ENCODE data around the gene MTG2.
A peak's percentile ranks its signal among the peaks of the same experiment; 100 is the strongest.

The MTG2 gene

DNA sequence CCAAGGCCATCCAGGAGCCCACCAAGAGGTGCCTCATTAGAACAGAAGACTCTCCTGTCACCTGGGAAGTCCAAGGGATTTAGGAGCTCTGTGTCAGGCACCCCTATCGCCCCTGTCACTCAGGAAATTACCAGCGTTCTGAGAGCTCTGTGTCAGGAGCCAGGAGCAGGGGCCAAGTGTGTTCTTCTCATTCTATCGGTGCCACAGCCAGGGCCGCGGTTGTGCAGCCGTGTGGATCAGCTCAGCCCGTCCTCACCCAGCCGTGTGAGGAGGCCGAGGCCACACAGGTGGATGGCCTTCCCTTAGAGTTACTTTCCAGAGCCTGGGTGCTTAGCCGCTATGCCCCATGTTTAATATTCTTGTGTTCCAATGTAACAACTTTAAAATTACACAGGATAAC lies 9.8 kb downstream of the MTG2 start:
- H3K36me3 ChIP-seq: peaks cover 33% of the 10 kb centered on the region
- H3K27me3 ChIP-seq: no peaks in the 10 kb centered on the region
- H3K27ac ChIP-seq: peak overlapping the region; percentile 57
- H3K9me3 ChIP-seq: no peaks in the 10 kb centered on the region
- peak overlapping the region; percentile 40; the same call in 1 of the 2 replicates for H3K9ac ChIP-seq
- H3K4me1 ChIP-seq: peaks cover 74% of the 10 kb centered on the region
- no peak overlapping the region for H3K4me3 ChIP-seq
- TF ChIP-seq Cebpa-rat (IDR thresholded peaks at IDR 0.05): no peak
- H4K20me1 ChIP-seq: peaks cover 86% of the 10 kb centered on the region
- peak overlapping the region; percentile 78 for H3K4me2 ChIP-seq

DNA sequence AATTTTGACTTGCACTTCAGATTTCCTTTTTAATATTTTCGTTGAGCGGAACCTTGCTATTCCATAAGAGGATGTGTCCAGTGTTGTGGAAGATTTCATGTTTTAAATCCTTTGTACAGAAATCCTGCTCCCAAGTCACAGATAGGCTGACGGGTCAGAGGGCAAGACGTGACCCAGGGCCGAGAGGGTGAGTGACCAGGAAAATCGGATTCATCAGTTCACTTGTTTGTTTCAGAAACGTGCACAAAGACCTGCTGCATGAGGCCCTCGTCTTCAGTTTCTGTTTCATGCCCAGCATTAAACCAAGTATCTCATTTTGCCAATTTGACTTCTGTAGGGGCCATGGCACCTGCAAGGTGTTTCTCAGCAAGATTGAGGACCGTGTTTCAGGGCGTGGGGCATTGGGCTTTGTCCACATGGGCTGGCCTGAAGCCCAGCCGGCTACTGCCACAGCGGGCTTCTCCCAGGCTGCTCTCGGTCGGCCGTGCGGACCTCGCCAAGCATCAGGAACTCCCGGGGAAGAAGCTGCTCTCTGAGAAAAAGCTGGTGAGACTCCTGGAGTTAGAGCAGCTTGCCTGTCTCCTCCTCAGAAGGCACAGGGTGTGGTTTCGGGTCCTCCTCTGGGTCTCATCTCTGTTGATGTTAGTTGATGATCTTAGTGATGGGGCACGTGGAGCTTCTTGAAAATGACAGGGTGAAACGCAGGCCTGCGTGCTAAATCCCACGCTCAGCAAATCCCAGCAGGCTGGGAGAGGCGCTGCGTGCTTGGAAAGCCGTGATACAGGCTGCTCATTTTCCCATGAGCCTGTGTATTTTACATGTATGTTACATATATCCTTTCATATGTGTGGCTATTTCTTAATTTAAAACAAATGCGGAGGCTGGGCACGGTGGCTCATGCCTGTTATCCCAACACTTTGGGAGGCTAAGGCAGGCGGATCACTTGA lies 10.5 kb downstream of the MTG2 start:
- peaks cover 79% of the 10 kb centered on the region for H4K20me1 ChIP-seq
- peaks cover 81% of the 10 kb centered on the region for H3K4me1 ChIP-seq
- no peaks in the 10 kb centered on the region for H3K9me3 ChIP-seq
- no peak overlapping the region for H3K4me3 ChIP-seq
- no peak for TF ChIP-seq Cebpa-rat (IDR thresholded peaks at IDR 0.05)
- peak overlapping the region; percentile 78 for H3K4me2 ChIP-seq
- H3K27me3 ChIP-seq: no peaks in the 10 kb centered on the region
- H3K9ac ChIP-seq: no peak overlapping the region
- H3K27ac ChIP-seq: 0 out of 2 replicates have a peak overlapping the region, but pooled peaks have one; percentile 10
- peaks cover 40% of the 10 kb centered on the region for H3K36me3 ChIP-seq

DNA sequence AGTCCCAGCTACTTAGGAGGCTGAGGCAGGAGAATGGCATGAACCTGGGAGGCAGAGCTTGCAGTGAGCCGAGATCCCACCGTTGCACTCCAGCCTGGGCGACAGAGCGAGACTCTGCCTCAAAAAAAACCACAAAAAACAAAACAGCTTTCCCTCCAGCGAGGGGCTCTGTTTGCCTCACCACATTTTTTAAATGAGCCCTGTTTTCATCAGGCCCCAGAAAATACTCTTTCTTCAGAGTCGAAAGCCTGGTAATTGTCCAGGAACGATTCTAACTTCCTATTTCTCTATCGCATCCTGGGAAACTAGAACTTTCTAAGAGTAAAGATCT lies 12.2 kb downstream of the MTG2 start:
- Histone ChIP-seq H3K27ac (peak overlapping the region; percentile 42; the same call in 1 of the 2 replicates), H3K9ac (peak overlapping the region; percentile 36; the same call in 1 of the 2 replicates), H3K9me3 (no peaks in the 10 kb centered on the region), H4K20me1 (peaks cover 63% of the 10 kb centered on the region), H3K36me3 (peaks cover 40% of the 10 kb centered on the region), H3K4me2 (peak overlapping the region; percentile 78), H3K4me1 (peaks cover 92% of the 10 kb centered on the region), H3K4me3 (no peak overlapping the region), H3K27me3 (no peaks in the 10 kb centered on the region)
- no peak for TF ChIP-seq Cebpa-rat (IDR thresholded peaks at IDR 0.05)

DNA sequence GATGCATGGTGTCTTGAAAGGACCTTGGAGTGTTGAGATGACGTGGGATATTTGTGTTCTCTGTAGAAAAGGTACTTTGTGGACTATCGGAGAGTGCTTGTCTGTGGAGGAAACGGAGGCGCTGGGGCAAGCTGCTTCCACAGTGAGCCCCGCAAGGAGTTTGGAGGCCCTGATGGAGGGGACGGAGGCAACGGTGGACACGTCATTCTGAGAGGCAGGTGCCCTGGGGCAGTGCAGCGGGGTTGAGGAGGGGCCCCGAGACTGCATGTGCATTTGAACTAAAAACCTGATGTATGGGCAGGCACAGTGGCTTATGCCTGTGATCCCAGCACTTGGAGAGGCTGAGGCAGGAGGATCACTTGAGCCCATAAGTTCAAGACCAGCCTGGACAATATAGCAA lies 12.9 kb downstream of the MTG2 start:
- no peaks in the 10 kb centered on the region for H3K9me3 ChIP-seq
- H3K27me3 ChIP-seq: no peaks in the 10 kb centered on the region
- peak overlapping the region; percentile 42; the same call in 1 of the 2 replicates for H3K27ac ChIP-seq
- no peak overlapping the region for H3K4me3 ChIP-seq
- peaks cover 58% of the 10 kb centered on the region for H4K20me1 ChIP-seq
- H3K36me3 ChIP-seq: peaks cover 40% of the 10 kb centered on the region
- H3K4me1 ChIP-seq: peaks cover 94% of the 10 kb centered on the region
- H3K9ac ChIP-seq: peak overlapping the region; percentile 36; the same call in 1 of the 2 replicates
- TF ChIP-seq Cebpa-rat (IDR thresholded peaks at IDR 0.05): no peak
- H3K4me2 ChIP-seq: peak overlapping the region; percentile 78

DNA sequence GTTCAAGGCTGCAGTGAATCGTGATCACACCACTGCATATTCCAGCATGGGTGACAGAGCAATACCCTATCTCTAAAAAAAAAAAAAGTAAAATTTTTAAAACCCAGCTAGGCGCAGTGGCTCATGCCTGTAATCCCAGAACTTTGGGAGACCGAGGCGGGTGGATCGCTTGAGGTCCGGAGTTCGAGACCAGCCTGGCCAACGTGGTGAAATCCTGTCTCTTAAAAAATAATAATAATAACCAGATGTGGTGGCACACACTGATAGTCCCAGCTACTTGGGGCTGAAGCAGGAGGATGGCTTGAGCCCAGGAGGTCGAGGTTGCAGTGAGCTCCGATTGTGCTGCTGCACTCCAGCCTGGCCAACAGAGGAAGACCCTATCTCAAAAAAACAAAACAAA lies 13.5 kb downstream of the MTG2 start:
- peak overlapping the region; percentile 36; the same call in 1 of the 2 replicates for H3K9ac ChIP-seq
- H3K4me2 ChIP-seq: peak overlapping the region; percentile 78
- no peak overlapping the region for H3K27ac ChIP-seq
- TF ChIP-seq Cebpa-rat (IDR thresholded peaks at IDR 0.05): no peak
- H3K27me3 ChIP-seq: no peaks in the 10 kb centered on the region
- H3K4me1 ChIP-seq: peaks cover 94% of the 10 kb centered on the region
- no peaks in the 10 kb centered on the region for H3K9me3 ChIP-seq
- H3K36me3 ChIP-seq: peaks cover 42% of the 10 kb centered on the region
- H3K4me3 ChIP-seq: no peak overlapping the region
- H4K20me1 ChIP-seq: peaks cover 58% of the 10 kb centered on the region

GRCh38 chr20:62197311-62197710 lies 14.5 kb downstream of the MTG2 start:
- Histone ChIP-seq H3K4me3 (no peak overlapping the region), H3K27me3 (no peaks in the 10 kb centered on the region), H3K9ac (no peak overlapping the region), H3K4me1 (peaks cover 93% of the 10 kb centered on the region), H4K20me1 (peaks cover 58% of the 10 kb centered on the region), H3K27ac (no peak overlapping the region), H3K9me3 (no peaks in the 10 kb centered on the region), H3K4me2 (peak overlapping the region; percentile 44), H3K36me3 (peaks cover 42% of the 10 kb centered on the region)
- no peak for TF ChIP-seq Cebpa-rat (IDR thresholded peaks at IDR 0.05)

DNA sequence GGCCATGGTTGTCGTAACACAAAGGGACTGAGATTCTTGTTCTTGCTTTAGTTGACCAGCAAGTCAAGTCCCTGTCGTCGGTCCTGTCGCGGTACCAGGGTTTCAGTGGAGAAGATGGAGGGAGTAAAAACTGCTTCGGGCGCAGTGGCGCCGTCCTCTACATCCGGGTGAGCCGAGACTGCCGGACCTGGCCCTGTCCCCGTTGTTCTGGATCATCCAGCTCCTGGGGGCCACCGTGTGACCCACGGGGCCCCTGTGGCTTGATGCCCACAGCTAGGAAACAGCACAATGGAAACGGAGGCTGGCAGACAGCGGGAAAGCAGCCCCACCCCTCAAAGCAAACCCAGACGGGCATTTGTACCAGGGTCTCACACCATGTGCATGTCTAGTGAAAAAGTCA lies 15.0 kb downstream of the MTG2 start:
- H3K4me3 ChIP-seq: no peak overlapping the region
- H3K9me3 ChIP-seq: no peaks in the 10 kb centered on the region
- H3K36me3 ChIP-seq: peaks cover 42% of the 10 kb centered on the region
- TF ChIP-seq Cebpa-rat (IDR thresholded peaks at IDR 0.05): no peak
- 0 out of 2 replicates have a peak overlapping the region, but pooled peaks have one; percentile 11 for H3K27ac ChIP-seq
- no peaks in the 10 kb centered on the region for H3K27me3 ChIP-seq
- H3K4me2 ChIP-seq: peak overlapping the region; percentile 44
- no peak overlapping the region; the same call in 1 of the 2 replicates for H3K9ac ChIP-seq
- H3K4me1 ChIP-seq: peaks cover 93% of the 10 kb centered on the region
- peaks cover 58% of the 10 kb centered on the region for H4K20me1 ChIP-seq

GRCh38 chr20:62198496-62198895 lies 15.7 kb downstream of the MTG2 start:
- Histone ChIP-seq H4K20me1 (peaks cover 56% of the 10 kb centered on the region), H3K27me3 (no peaks in the 10 kb centered on the region), H3K4me1 (peaks cover 93% of the 10 kb centered on the region), H3K27ac (0 out of 2 replicates have a peak overlapping the region, but pooled peaks have one; percentile 11), H3K9ac (no peak overlapping the region), H3K4me3 (no peak overlapping the region), H3K36me3 (peaks cover 37% of the 10 kb centered on the region), H3K9me3 (no peaks in the 10 kb centered on the region), H3K4me2 (peak overlapping the region; percentile 44; the same call in 1 of the 2 replicates)
- no peak for TF ChIP-seq Cebpa-rat (IDR thresholded peaks at IDR 0.05)

- H3K27ac ChIP-seq: no peak overlapping the region
Observed at GRCh38 chr20:62198931-62199330, 16.1 kb downstream of the MTG2 start.

More at GRCh38 chr20:62198931-62199330, 16.1 kb downstream of the MTG2 start:
- no peaks in the 10 kb centered on the region for H3K27me3 ChIP-seq
- H3K4me3 ChIP-seq: no peak overlapping the region
- H3K4me1 ChIP-seq: peaks cover 93% of the 10 kb centered on the region
- H3K9ac ChIP-seq: no peak overlapping the region
- H4K20me1 ChIP-seq: peaks cover 53% of the 10 kb centered on the region
- peaks cover 33% of the 10 kb centered on the region for H3K36me3 ChIP-seq
- H3K4me2 ChIP-seq: 0 out of 2 replicates have a peak overlapping the region, but pooled peaks have one; percentile 44
- no peaks in the 10 kb centered on the region for H3K9me3 ChIP-seq
- TF ChIP-seq Cebpa-rat (IDR thresholded peaks at IDR 0.05): no peak

Data from BLaER1 (cell line).